IPS-11a (cell line): ENCODE measurements around the gene HBQ1.
"Not testable (repeated sequence)": the region's sequence is repeated elsewhere in the genome, so short reads cannot be mapped to it uniquely, and the experiment has no call there.

Source experiments
- H3K4me3 ChIP-seq: one replicate; pipeline ENCODE4 v1.5.1; 2013; ENCODE audit warnings: low read depth, low read length, control low read depth

The HBQ1 gene

GRCh38 chr16:200388-200787 lies 20.1 kb downstream of the HBQ1 start:
- no peak overlapping the region for H3K4me3 ChIP-seq

DNA sequence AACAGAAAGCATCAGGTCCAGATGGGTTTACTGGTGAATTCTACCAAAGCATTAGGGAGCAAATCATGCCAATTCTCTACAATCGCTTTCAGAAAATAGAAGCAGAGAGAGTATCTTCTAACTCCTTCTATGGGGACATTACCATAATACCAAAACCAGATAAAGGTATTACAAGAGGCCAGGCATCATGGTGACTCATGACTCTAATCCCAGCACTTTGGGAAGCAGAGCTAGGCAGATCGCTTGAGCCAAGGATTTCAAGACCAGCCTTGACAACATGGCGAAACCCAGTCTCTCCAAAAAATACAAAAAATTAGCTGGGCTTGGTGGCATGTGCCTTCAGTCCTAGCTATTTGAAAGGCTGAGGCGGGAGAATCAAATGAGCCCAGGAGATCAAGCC lies 23.0 kb downstream of the HBQ1 start:
- no peak overlapping the region for H3K4me3 ChIP-seq

DNA sequence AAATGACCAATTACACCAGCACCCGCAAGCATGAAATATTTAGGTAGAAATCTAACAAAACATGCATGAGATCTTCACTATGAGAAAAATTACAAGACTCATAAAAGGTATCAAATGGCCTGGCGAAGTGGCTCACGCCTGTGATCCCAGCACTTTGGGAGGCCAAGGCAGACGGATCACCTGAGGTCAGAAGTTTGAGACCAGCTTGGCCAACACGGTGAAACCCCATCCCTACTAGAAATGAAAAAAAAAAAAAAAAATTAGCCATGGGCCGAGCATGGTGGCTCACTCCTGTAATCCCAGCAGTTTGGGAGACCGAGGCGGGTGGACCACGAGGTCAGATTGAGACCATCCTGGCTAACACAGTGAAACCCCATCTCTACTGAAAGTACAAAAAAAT lies 23.8 kb downstream of the HBQ1 start:
- not testable (repeated sequence) for H3K4me3 ChIP-seq

DNA sequence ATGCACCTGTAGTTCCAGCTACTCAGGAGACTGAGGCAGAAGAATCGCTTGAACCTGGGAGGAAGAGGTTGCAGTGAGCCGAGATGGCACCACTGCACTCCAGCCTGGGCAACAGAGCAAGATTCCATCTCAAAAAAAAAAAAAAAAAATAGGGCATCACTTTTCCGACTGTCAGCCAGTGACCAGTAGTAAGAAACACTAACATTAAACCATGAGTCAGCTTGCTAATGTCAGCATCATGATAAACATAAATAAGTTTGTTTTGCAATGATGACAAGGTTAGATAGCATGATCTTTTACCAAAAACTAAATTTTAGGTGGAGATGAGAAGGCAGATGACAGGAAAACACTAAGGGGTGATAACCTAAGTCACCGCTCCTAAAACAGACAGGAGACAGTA lies 29.1 kb downstream of the HBQ1 start:
- not testable (repeated sequence) for H3K4me3 ChIP-seq

DNA sequence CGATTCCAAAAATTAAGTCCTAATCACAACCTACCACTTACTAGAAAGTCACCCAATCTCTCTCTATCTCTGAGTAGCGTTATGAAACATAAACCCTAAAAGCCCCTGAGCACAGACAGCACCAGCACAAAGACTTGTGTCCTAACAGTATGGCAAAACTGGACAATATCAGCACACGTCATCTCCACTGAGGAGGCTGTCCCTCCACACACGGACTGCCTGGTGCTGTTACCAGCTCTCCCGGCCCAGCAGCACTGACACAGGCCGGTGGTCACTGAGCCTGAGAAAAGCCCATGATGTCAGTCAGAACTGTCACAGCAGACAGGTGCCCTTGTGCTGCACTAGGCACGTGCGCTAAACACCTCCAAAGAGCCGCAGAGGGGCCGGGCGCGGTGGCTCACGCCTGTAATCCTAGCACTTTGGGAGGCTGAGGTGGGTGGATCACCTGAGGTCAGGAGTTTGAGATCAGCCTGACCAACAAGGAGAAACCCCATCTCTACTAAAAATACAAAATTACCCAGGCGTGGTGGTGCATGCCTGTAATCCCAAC lies 31.4 kb downstream of the HBQ1 start:
- not testable (repeated sequence) for H3K4me3 ChIP-seq

DNA sequence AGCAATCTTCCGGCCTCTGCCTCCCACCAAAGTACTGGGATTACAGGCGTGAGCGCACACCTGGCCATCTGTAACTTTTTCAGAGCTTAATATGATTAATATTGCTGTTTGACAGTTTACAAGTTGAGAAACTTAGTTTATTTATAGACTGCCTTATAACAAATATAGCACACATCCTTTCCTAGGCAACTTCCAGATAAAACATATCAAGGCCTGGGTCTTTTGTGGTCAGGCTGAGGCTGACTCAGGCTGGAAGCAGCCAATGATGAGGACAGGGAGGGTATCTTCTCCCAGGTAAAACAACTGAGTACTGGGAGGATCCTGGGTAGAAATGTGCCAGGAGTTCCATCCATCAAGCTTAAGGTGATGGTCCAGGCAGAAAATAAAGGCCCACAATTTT lies 32.7 kb downstream of the HBQ1 start:
- no peak overlapping the region for H3K4me3 ChIP-seq

GRCh38 chr16:220021-220420 lies 39.8 kb downstream of the HBQ1 start:
- H3K4me3 ChIP-seq, result no peak overlapping the region

DNA sequence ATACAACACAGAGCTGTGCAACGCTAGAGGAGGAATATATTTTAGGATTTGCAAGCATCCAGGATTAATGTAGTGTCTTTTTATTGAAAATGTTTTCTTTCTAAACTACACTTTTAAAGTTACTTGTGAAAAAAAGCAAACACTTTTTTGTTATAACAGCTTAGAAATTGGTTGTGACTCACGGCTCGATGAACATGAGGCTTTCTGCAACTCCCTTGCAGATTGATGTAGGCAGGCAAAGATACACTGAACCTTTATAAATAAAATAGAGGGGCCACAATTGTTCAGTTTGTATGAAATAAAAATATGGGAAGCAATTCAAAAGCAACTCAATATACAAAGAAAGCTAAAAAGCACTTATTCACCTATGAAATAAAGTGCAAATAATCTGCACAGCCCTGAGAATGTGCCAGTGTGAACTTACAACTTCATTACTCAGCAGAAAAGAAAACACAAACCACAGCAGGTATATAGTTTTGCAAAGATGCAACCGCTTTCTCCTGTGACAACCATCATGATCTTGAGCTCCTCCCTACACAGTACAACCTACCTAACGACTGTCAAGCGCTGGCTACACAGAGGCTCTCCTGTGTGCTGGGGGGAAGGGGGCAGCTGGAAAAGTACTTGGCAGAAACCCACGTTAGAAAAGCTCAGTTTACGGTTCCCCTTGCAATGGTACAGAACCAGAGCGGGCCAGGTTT lies 48.0 kb downstream of the HBQ1 start:
- H3K4me3 ChIP-seq, result peak overlapping the region; percentile 97

- H3K4me3 ChIP-seq, result peak within 1 kb of the TSS; percentile 97
These were observed 48.8 kb downstream of the HBQ1 start, which contains the start of gene LUC7L for GRCh38 chr16:228852-229730. TSS of gene LUC7L (minus strand) at chr16:229449. CDS start at chr16:229339, 110 bp downstream.

DNA sequence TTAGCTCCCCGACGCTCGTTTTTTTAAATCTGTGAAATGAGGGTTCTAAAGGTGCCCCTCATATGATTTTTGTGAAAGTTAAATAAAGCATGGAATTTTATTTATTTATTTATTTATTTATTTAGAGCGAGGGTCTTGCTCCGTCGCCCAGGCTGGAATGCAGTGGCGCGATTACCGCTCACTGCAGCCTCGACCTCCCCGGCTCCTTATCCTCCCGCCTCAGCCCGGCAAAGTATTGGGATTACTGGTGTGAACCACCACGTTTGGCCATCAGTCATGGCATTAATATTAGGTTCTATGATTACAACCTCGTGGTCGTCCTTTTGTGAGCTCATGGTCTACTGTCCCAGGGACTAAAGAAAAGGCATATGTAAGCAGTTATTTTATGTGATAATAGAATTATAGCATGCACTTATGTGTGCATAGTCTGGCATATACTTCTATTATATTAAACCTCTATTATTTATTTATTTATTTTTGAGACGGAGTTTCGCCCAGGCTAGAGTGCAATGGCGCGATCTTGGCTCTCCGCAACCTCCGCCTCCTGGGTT lies 49.5 kb downstream of the HBQ1 start:
- H3K4me3 ChIP-seq, result no peak overlapping the region

DNA sequence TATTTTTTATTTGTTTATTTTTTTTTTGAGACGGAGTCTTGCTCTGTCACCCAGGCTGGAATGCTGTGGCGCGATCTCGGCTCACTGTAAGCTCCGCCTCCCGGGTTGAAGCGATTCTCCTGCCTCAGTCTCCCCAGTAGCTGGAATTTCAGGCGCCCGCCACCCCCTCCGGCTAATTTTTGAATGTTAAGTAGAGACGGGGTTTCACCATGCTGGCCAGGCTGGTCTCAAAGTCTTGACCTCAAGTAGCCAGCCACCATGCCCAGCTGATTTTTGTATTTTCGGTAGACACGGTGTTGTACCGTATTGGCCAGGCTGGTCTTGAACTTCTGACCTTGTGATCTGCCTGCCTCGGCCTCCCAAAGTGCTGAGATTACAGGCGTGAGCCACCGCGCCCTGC lies 50.1 kb downstream of the HBQ1 start:
- not testable (repeated sequence) for H3K4me3 ChIP-seq
